Breast epithelium (tissue), 3 donors: Measurements from ENCODE around the gene TNS3.

Source experiments
- CTCF ChIP-seq, 3 donors: fragments of 450-650 bp; IDR thresholded peaks; one replicate each; pipeline ENCODE4 v1.5.1; 2016 to 2017; ENCODE audit warnings: antibody characterized with exemption in 3 of 3, mild to moderate bottlenecking in 3 of 3, moderate library complexity in 3 of 3
- POLR2A ChIP-seq: fragments of 450-650 bp; IDR thresholded peaks from one replicate; pipeline ENCODE4 v1.6.1; 2016; ENCODE audit warnings: antibody characterized with exemption, mild to moderate bottlenecking, moderate library complexity
- POLR2AphosphoS5 ChIP-seq, 3 donors: sonication (generic); formaldehyde crosslinking; IDR thresholded peaks; one replicate each; pipeline ENCODE4 v1.6.1; 2017; ENCODE audit warnings: antibody characterized with exemption in 3 of 3

GRCh38 chr7:47377741-47378140, 204.2 kb downstream of the TNS3 start:
- no peak for TF ChIP-seq POLR2AphosphoS5 (IDR thresholded peaks at IDR 0.05)
- no peak for TF ChIP-seq POLR2A
- no peak for TF ChIP-seq CTCF (IDR thresholded peaks at IDR 0.05)
